Bronchial epithelial cell (primary cell): ENCODE results near the gene COL4A1. TPM values are rescaled to one million over a fixed set of nuclear protein-coding genes. Genes with fewer than 3 reads are reported as not detected.

Source experiments
- DNase-seq: peaks from one replicate; pipeline ENCODE4 v3.0.0-alpha.2; 2010; ENCODE audit warnings: low read depth
- FAIRE-seq: peaks from 2 replicates; lab custom pipeline; 2011; peaks lifted over from hg19 to GRCh38; lab: Jason Lieb, UNC
- H3K27me3 ChIP-seq: 2 replicates; pipeline ENCODE4 v1.5.1; 2011; ENCODE audit warnings: low read length; ENCODE audit not compliant: control insufficient read depth, insufficient read depth
- H3K36me3 ChIP-seq: 2 replicates; pipeline ENCODE4 v1.5.1; 2011; ENCODE audit warnings: low read length; ENCODE audit not compliant: control insufficient read depth, insufficient read depth
- H3K4me3 ChIP-seq: 2 replicates; pipeline ENCODE4 v1.5.1; 2011; ENCODE audit warnings: mild to moderate bottlenecking, low read depth, low read length, control low read depth
- CTCF ChIP-seq: IDR thresholded peaks from 2 replicates; pipeline ENCODE4 v1.5.1; 2011; ENCODE audit warnings: mild to moderate bottlenecking, moderate library complexity, low read length, control low read depth, inconsistent platforms; ENCODE audit not compliant: insufficient read depth, severe bottlenecking
- total RNA-seq: library from RNA; depleted of rRNA; stranded (reverse); fragments of >200 nt; gene quantifications from 2 replicates; pipeline ENCODE4 v1.2.1, GENCODE V29; 2014

Gene COL4A1
- total RNA-seq, 1 donor from 2014 or later, result 7.4 TPM

GRCh38 chr13:110187641-110188161 lies 119.3 kb downstream of the COL4A1 start:
- H3K27me3 ChIP-seq, result no peaks in the 10 kb centered on the region
- FAIRE-seq, result no peak
- no peak for TF ChIP-seq CTCF
- DNase-seq, result peak; percentile 74
- H3K4me3 ChIP-seq, result no peak overlapping the region
- no peaks in the 10 kb centered on the region for H3K36me3 ChIP-seq

DNA sequence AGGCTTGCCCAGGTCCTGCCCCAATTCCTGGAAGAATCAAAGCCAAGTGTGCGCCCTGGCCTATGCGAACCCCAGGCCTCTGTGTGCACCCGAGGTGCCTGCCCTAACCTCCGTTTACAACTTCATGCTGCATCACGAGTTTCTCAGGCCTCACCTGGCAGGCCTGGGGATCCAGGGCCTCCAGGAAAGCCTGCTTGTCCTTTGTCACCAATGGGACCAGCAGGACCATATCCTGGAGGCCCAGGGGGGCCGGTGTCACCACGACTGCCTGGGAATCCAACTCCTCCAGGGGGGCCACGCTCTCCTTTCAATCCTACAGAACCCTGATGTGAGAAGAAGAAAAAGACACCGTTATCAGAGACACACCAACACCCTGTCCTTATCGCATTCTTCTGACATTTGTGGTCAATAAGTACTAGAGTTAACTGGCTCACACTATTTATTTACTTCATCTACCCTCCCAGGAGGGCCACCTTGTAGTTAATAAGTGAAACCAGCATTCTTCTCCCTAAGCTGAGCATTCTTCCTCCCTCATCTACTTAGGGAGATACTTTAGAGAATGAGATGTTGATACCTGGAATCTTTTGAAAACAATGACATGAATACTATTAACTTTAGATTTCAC lies 120.6 kb downstream of the COL4A1 start:
- FAIRE-seq, result no peak
- TF ChIP-seq CTCF, result no peak
- no peak for DNase-seq
- H3K4me3 ChIP-seq, result no peak overlapping the region
- no peaks in the 10 kb centered on the region for H3K27me3 ChIP-seq
- H3K36me3 ChIP-seq, result no peaks in the 10 kb centered on the region

- DNase-seq (no peak), FAIRE-seq (no peak)
- no peaks in the 10 kb centered on the region for H3K27me3 ChIP-seq
- H3K4me3 ChIP-seq, result no peak overlapping the region
- TF ChIP-seq CTCF, result no peak
- H3K36me3 ChIP-seq, result no peaks in the 10 kb centered on the region
Measured at GRCh38 chr13:110185696-110186095, 121.3 kb downstream of the COL4A1 start.

GRCh38 chr13:110183910-110184309 lies 123.0 kb downstream of the COL4A1 start:
- FAIRE-seq, result no peak
- TF ChIP-seq CTCF, result no peak
- no peaks in the 10 kb centered on the region for H3K36me3 ChIP-seq

GRCh38 chr13:110182461-110182860 lies 124.5 kb downstream of the COL4A1 start:
- no peaks in the 10 kb centered on the region for H3K27me3 ChIP-seq
- TF ChIP-seq CTCF, result no peak
- FAIRE-seq, result no peak
- no peaks in the 10 kb centered on the region for H3K36me3 ChIP-seq
- no peak for DNase-seq
- no peak overlapping the region for H3K4me3 ChIP-seq

More at GRCh38 chr13:110183910-110184309, 123.0 kb downstream of the COL4A1 start:
- H3K4me3 ChIP-seq, result no peak overlapping the region
- no peak for DNase-seq
- H3K27me3 ChIP-seq, result no peaks in the 10 kb centered on the region

DNA sequence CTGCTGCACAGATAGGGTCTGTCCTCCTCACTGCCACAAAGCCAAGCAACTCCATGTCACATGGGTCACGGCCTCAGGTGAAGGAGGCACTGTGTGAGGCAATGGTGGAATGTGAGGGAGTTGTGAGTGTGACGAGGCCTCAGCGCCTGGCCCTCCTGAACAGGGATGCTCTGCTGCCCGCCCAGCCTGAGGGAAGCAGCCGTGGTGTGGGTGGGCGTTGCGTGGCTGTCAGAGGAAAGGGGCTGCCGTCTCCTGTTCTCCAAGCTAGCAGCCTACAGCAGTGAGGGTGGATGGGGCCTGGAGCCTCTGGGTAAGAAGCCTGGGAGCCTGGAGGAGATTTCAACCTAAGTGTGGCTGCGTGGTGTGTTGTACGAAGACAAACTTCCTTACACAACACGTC lies 125.0 kb downstream of the COL4A1 start:
- H3K36me3 ChIP-seq, result no peaks in the 10 kb centered on the region
- no peak for TF ChIP-seq CTCF
- DNase-seq (no peak), FAIRE-seq (peak; percentile 93)
- H3K4me3 ChIP-seq, result no peak overlapping the region
- no peaks in the 10 kb centered on the region for H3K27me3 ChIP-seq
